GM19099 (cell line): ENCODE results near the gene ZNF451.
A peak's percentile ranks its signal among the peaks of the same experiment; 100 is the strongest.

ENCODE experiments used
- POLR2A ChIP-seq: IDR thresholded peaks from 3 replicates; pipeline ENCODE4 v1.6.1; 2011; ENCODE audit warnings: low read depth; ENCODE audit not compliant: insufficient read length; ENCODE audit errors: extremely low read depth

The ZNF451 gene, protein sequence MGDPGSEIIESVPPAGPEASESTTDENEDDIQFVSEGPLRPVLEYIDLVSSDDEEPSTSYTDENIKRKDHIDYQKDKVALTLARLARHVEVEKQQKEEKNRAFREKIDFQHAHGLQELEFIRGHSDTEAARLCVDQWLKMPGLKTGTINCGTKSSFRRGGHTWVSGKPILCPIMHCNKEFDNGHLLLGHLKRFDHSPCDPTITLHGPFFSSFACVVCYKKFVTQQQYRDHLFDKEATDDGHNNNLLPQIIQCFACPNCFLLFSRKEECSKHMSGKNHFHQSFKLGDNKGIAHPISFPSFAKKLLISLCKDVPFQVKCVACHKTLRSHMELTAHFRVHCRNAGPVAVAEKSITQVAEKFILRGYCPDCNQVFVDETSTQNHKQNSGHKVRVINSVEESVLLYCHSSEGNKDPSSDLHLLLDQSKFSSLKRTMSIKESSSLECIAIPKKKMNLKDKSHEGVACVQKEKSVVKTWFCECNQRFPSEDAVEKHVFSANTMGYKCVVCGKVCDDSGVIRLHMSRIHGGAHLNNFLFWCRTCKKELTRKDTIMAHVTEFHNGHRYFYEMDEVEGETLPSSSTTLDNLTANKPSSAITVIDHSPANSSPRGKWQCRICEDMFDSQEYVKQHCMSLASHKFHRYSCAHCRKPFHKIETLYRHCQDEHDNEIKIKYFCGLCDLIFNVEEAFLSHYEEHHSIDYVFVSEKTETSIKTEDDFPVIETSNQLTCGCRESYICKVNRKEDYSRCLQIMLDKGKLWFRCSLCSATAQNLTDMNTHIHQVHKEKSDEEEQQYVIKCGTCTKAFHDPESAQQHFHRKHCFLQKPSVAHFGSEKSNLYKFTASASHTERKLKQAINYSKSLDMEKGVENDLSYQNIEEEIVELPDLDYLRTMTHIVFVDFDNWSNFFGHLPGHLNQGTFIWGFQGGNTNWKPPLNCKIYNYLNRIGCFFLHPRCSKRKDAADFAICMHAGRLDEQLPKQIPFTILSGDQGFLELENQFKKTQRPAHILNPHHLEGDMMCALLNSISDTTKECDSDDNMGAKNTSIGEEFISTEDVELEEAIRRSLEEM

DNA sequence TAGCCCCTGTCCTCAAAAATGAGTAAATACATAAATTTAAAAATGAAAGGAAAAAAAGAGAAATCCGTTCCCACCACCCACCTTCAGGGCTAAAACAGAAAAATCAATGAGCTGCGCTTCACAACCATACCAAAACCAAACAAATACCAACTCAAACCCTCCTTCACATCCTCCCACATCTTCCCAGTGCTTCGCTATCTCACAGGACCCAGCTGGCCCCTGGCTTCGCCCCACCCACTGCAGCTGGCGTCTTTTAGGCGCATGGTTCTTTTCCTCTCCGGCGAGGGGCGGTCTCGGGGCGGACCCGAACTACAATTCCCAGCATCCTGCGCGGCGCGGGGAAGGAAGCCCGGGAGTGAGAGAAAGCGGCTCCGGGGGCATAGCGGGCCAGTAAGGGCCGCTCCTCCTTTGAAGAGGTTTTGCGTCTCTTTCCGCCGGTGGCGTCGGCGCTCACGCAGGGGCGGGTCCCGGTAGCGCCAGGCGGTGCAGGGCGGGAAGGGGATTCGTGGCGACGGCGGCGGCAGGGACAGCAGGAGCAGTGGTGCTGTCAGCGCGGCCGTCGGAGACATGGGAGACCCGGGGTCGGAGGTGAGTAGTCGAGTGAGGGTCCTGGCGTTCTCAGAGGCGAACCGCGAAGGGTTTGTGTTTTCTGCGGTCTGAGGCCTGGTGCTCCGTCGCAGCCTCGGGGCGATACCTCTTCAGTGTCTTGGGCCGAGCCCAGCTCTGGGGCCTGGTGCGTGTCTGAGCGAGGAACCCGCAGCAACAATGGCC lies at the start of gene ZNF451:
ZNF451 (plus strand) TSS at position 502 of the 771 bp plus-strand sequence; CDS start at position 568, 66 bp downstream.
- TF ChIP-seq POLR2A: peak; percentile 72

DNA sequence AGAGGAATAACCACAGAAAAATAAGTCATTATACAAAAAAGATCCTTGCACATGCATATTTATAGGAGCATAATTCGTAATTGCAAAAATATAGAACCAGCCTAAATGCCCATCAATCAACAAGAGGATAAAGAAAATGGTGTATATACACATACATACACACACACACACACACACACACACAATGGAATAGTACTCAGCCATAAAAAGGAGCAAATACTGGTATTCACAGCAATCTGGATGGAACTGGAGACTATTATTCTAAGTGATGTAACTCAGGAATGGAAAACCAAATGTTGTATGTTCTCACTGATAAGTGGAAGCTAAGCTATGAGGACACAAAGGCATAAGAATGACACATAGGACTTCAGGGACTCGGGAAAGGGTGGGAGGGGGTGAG lies 45.4 kb upstream of the ZNF451 start:
- TF ChIP-seq POLR2A: no peak

DNA sequence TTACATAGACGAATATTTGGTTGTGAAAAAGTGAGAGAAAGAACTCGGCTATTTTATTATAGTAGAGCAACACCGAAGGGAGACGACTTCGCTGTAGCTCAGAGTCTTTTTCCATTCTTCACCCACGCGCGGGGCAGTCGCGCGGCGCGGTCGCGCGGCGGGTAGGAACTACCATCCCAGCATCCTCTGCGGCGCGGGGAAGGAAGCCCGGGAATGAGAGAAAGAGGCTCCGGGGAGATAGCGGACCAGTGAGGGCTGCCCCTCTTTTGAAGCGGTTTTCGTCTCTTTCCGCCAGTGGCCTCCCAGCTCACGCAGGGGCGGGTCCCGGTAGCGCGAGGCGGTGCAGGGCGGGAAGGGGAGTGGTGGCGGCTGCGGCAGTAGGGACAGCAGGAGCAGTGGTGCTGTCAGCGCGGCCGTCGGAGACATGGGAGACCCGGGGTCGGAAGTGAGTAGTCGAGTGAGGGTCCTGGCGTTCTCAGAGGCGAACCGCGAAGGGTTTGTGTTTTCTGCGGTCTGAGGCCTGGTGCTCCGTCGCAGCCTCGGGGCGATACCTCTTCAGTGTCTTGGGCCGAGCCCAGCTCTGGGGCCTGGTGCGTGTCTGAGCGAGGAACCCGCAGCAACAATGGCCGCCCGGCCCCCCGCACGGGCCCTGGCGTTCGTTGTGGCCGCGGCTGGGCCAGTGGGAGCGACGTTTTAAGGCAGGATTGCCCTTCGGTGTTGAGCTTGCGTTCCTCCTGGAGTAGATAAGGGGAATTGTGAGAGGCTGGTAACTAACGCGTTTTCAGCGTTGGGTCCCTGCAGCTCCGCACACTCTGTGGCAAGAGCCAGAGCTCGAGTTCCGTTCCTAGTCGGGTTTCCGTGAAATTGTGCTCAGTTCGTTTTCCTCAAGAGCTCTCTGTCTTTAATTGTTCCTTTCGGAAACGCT lies 43.4 kb upstream of the ZNF451 start, which contains the start of gene KIAA1586:
KIAA1586 (plus strand) TSS at position 362 of the 925 bp plus-strand sequence; CDS start at position 425, 63 bp downstream.
- TF ChIP-seq POLR2A: peak; percentile 68

DNA sequence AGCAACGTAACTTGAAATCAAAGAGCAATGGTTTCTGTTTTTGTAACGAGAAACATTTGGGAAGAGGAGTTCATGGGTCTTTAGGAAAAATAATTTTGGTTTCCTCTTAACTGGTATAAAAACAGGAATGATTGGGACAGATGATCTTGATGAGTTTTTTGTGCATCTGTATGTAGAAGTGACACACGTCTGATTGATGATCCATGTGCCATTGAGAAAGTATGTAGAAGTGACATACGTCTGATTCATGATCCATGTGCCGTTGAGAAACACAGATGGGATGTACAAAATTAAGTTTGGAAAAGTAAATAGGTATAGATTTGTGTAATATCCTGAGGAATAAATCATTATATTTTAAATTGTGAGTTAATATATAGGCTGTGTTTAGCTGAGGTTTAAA lies 41.4 kb upstream of the ZNF451 start:
- TF ChIP-seq POLR2A: no peak

DNA sequence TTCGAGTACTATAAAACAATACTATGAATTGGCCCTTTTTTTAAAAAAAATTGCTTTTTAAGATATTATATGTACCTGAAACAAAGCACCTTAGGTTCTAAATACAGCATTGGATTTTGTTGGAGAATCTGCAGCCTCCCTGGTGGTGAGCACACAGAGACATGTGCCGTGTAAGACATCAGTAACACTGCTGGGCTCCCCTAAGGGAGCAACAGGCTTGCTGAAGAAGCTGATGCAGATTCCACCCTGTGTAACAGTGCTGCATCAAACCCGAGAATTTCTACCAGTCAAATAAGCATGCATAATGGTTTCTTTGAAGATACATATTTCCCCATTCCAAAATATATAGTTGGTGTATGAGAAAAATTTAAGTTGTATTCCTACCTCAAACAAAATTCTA lies 26.1 kb upstream of the ZNF451 start:
- no peak for TF ChIP-seq POLR2A

DNA sequence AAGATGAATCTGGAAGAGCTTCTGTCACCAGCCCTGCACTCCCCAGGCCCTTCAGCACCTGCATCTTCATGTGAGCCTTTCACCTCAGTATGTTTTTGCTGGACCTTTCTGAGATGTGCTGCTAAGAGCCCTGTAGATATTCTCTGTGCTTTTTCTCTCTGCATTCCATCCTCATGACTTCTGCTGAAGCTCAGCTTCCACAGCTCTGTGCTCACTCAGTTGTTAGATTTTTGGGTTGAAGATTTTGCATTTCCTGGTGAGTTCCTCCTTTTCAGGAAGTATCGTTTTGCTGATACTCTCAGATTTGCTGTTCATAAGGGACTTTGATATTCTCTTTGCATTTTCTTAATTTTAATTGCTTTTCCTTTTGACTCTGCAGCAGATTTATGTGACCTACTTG lies 25.2 kb upstream of the ZNF451 start:
- no peak for TF ChIP-seq POLR2A

DNA sequence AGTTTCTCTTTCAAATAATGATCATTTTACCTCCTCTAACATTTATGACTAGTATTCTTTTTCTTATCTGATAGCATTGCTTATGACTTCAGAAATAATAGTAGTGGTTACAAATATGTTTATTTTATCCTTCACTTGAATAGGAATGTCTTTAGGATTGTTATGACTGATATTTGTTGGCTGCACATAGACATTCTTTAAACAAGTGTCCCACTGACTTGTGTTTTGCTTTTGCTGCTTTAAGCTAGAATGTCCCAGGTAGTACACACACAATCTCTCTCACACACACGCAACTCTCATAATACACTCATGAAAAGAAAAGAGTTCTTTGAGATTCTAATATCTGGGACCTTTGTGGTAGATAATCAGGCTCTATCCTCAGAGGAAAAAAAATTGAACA lies 21.9 kb upstream of the ZNF451 start:
- no peak for TF ChIP-seq POLR2A

DNA sequence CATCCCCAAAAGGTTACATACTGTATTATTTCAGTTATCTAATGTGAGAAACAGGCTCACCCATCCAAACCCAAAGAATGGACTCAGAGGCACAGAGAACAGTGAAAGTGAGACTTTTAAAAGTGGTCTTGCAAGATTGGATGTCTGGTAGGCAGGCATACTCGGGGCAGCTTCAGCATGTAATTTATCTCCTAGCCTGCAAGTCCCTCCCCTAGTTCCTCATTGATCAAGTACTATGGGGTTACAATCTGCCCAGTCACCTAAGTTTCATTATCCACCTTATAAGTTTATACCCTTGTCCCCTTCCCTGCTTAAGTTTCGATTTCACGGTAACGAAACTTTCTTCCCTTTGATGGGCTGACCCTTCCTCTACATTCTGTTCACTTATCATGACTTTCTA lies 20.8 kb upstream of the ZNF451 start:
- no peak for TF ChIP-seq POLR2A

DNA sequence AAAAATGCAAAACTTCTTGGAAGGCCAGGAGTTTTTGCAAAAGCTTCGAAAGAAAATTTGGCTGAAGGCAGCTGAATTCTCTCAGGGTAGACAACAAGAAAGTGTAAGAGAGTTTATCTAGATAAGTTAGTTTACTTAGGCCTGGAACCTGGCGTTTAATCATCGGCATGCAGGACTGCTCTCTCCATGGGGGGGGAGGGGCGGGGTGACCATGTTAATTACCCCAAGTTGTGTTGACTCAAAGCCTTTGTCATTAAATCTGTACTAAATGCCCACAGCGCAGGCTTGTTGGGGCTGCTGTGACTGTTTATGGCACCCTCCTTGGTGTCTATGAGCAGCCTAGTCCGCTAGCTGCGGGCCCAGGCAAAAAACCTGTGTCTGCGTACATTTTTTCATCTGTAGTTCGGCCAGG lies 20.1 kb upstream of the ZNF451 start:
- no peak for TF ChIP-seq POLR2A

DNA sequence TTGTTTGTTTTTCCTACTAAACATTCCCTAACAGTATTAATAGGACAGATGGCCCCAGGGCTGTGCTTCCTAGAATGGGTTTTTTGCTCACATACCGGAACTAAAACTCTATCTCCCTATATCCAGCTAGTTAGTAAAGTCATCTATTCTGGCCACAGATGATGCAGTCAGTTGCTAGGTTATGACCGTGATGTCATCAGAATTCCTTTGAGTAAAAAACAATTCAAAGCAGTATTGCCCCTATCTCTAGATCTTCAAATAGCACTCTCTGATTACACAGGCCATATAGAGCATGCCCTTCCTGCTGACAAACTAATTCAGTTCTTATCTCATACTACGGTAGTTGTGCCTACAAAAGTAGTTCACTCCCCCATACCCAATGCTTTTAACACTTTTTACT lies 17.9 kb upstream of the ZNF451 start:
- no peak for TF ChIP-seq POLR2A

DNA sequence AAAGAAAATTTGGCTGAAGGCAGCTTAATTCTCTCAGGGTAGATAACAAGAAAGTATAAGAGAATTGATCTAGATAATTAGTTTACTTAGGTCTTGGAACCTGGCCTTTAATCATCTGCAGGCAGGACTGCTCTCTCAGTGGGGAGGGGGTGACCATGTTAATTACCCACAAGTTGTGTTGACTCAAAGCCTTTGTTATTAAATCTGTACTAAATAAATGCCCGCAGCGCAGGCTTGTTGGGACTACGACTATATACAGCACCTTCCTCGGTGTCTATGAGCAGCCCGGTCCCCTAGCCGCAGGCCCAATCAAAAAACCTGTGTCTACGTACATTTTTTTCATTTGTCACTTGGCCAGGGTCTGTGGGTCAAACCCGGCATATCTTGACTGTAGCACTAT lies 15.6 kb upstream of the ZNF451 start:
- no peak for TF ChIP-seq POLR2A

DNA sequence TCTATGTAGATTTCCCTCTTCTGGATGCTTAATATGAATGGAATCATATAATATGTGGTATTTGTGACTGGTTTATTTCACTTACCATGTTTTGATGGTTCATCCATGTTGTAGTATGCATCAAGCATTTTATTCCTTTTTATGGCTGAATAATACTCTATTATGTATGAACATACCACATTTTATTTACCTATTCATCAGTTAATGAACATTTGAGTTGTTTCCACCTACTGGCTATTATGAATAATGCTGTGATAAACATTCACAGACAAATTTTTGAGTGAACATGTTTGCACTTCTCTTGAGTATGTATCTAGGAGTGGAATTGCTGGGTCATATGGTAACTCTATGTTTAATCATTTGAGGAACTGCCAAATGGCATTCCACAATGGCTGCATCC lies 14.9 kb upstream of the ZNF451 start:
- TF ChIP-seq POLR2A: no peak

DNA sequence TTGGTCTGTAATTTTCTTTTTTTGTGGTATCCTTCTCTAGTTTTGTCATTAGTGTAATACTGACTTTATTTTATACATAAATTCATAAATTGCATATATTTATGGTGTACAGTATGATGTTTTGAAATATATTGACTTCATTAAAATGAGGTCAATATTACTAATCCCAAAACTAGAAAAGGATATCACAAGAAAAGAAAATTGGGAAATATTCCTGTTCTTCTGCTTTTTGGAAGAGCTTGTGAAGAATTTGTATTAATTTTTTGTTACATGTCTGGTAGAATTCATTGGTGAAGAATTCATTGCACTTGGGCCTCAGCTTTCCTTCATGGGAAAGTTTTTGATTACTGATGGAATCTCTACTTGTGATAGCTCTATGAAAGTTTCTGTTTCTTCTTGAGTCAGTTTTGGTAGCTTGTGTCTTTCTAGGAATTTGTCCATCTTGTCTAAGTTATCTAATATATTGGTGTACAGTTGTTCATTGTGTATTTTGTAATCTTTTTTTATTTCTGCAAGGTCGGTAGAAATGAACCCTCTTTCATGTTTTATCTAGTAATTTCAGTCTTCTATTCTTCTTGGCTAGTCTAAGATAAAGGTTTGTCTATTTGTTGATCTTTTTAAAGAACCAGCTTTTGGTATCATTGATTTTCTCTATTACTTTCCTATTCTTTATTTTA lies 11.3 kb upstream of the ZNF451 start:
- TF ChIP-seq POLR2A: no peak
